AG04450 (cell line): ENCODE measurements around the gene NBL1. TPM values are rescaled to one million over a fixed set of nuclear protein-coding genes. Genes with fewer than 3 reads are reported as not detected.

Experiments
- CTCF ChIA-PET: fragments of 300-600, 350-600 bp; formaldehyde crosslinking; extraction: SDS; loops from one replicate; lab custom pipeline; 2022; ENCODE audit warnings: antibody characterized with exemption, inconsistent platforms; lab: Charles Lee
- POLR2A ChIA-PET: fragments of 350-600 bp; formaldehyde crosslinking; extraction: SDS; loops from one replicate; lab custom pipeline; 2021; ENCODE audit warnings: antibody characterized with exemption, inconsistent platforms; lab: Yijun Ruan, JAX
- DNase-seq: peaks from one replicate; pipeline ENCODE4 v3.0.0-alpha.2; 2011; ENCODE audit warnings: low read depth, low spot score
- H3K27ac ChIP-seq: one replicate; pipeline ENCODE4 v1.5.1; 2012; ENCODE audit warnings: low read depth, low read length, control low read depth
- H3K27me3 ChIP-seq: one replicate; pipeline ENCODE4 v1.6.0; 2012; ENCODE audit warnings: low read length; ENCODE audit not compliant: control insufficient read depth, insufficient read depth
- H3K4me3 ChIP-seq: 2 replicates; pipeline ENCODE4 v1.5.1; 2011; ENCODE audit warnings: mild to moderate bottlenecking, low read depth, low read length, control low read depth
- H3K9me3 ChIP-seq: 2 replicates; pipeline ENCODE4 v1.5.1; 2012; ENCODE audit warnings: low read length; ENCODE audit not compliant: control insufficient read depth, insufficient read depth
- CTCF ChIP-seq: IDR thresholded peaks from 2 replicates; pipeline ENCODE4 v1.5.1; 2011; ENCODE audit warnings: low read depth, low read length, control low read depth, inconsistent platforms
- polyA plus RNA-seq: library from polyadenylated mRNA; depleted of rRNA; stranded (reverse); fragments of >200 nt; gene quantifications from 2 replicates; pipeline ENCODE4 v1.2.3, GENCODE V29; 2011

NBL1 gene
- polyA plus RNA-seq, 1 experiment = 151 TPM

- no peak for DNase-seq
- no peak overlapping the region for H3K27ac ChIP-seq
- ChIA-PET CTCF (interaction anchor here (0.6 kb wide), 1 partner anchor 330 kb away, joined by 4 read pairs; no protein-coding TSS in a partner anchor), POLR2A (no interaction called here)
- H3K4me3 ChIP-seq = no peak overlapping the region
- H3K9me3 ChIP-seq = no peaks in the 10 kb centered on the region
- TF ChIP-seq CTCF = no peak
- H3K27me3 ChIP-seq = peaks cover 5% of the 10 kb centered on the region
Measured at GRCh38 chr1:19657511-19657910, 13.4 kb downstream of the NBL1 start.

GRCh38 chr1:19658186-19658585 lies 14.1 kb downstream of the NBL1 start:
- DNase-seq = no peak
- Histone ChIP-seq H3K9me3 (no peaks in the 10 kb centered on the region), H3K27ac (no peak overlapping the region), H3K4me3 (no peak overlapping the region), H3K27me3 (peaks cover 10% of the 10 kb centered on the region)
- CTCF ChIA-PET = no interaction called here
- POLR2A ChIA-PET = interaction anchor here (0.7 kb wide), 1 partner anchor 38 kb away, joined by 3 read pairs; no protein-coding TSS in a partner anchor
- TF ChIP-seq CTCF = no peak

- no peak for DNase-seq
- TF ChIP-seq CTCF = peak; percentile 72
- H3K9me3 ChIP-seq = peaks cover 3% of the 10 kb centered on the region; the same call in 1 of the 2 replicates
- no peak overlapping the region for H3K4me3 ChIP-seq
- H3K27me3 ChIP-seq = peaks cover 38% of the 10 kb centered on the region
- ChIA-PET POLR2A (interaction anchor here (0.6 to 2.7 kb wide), 4 partner anchors 43 to 263 kb away, joined by 3 to 8 read pairs (median 6); no protein-coding TSS in a partner anchor), CTCF (interaction anchor here (0.6 to 6.3 kb wide), 44 partner anchors 8 to 700 kb away, joined by 3 to 142 read pairs (median 4); no protein-coding TSS in a partner anchor)
- H3K27ac ChIP-seq = no peak overlapping the region
Measured at GRCh38 chr1:19661721-19662228, 17.7 kb downstream of the NBL1 start.

- H3K27me3 ChIP-seq = peaks cover 39% of the 10 kb centered on the region
- no peak overlapping the region for H3K27ac ChIP-seq
- H3K9me3 ChIP-seq = peaks cover 3% of the 10 kb centered on the region; the same call in 1 of the 2 replicates
- TF ChIP-seq CTCF = no peak
- POLR2A ChIA-PET = interaction anchor here (0.6 to 2.7 kb wide), 4 partner anchors 42 to 263 kb away, joined by 3 to 8 read pairs (median 6); no protein-coding TSS in a partner anchor
- no peak overlapping the region for H3K4me3 ChIP-seq
- CTCF ChIA-PET = interaction anchor here (0.6 to 6.3 kb wide), 35 partner anchors 9 to 700 kb away, joined by 3 to 142 read pairs (median 4); no protein-coding TSS in a partner anchor
- no peak for DNase-seq
Measured at GRCh38 chr1:19662313-19662712, 18.2 kb downstream of the NBL1 start.
